Type B pancreatic cell (in vitro differentiated cells): Measurements from ENCODE around the gene NCAN. TPM values are rescaled to one million over a fixed set of nuclear protein-coding genes. Genes with fewer than 3 reads are reported as not detected.

Experiments used
- DNase-seq: peaks from one replicate; pipeline ENCODE4 v3.0.0; 2021; ENCODE audit warnings: mixed read lengths; ENCODE audit not compliant: unreplicated experiment; ENCODE audit errors: extremely low spot score
- H3K27ac Mint-ChIP-seq: 2 replicates; pipeline ENCODE4 v1.8.0; 2021; ENCODE audit warnings: mild to moderate bottlenecking, mixed read lengths
- H3K27me3 Mint-ChIP-seq: 2 replicates; pipeline ENCODE4 v1.8.0; 2021; ENCODE audit warnings: mixed read lengths
- H3K36me3 Mint-ChIP-seq: 2 replicates; pipeline ENCODE4 v1.8.0; 2021; ENCODE audit warnings: mixed read lengths
- H3K4me1 Mint-ChIP-seq: one replicate; pipeline ENCODE4 v1.8.0; 2021; ENCODE audit warnings: mixed read lengths; ENCODE audit not compliant: unreplicated experiment
- H3K4me3 Mint-ChIP-seq: 2 replicates; pipeline ENCODE4 v1.8.0; 2021; ENCODE audit warnings: mild to moderate bottlenecking, mixed read lengths
- H3K9me3 Mint-ChIP-seq: 2 replicates; pipeline ENCODE4 v1.8.0; 2021; ENCODE audit warnings: mixed read lengths
- CTCF ChIP-seq: fragments of 200-600 bp; sonication (generic); conservative IDR thresholded peaks from 2 replicates; pipeline ENCODE4 v1.5.0; 2021; ENCODE audit warnings: antibody characterized with exemption, mild to moderate bottlenecking
- total RNA-seq: library from RNA; stranded (reverse); gene quantifications from 2 replicates; pipeline ENCODE4 v1.2.1, GENCODE V29; 2021; ENCODE audit warnings: low replicate concordance

The NCAN gene
- total RNA-seq, 1 donor from 2014 or later = 0.80 TPM

- Mint-ChIP-seq H3K9me3 (no peaks in the 10 kb centered on the region), H3K36me3 (no peaks in the 10 kb centered on the region), H3K4me1 (no peaks in the 10 kb centered on the region), H3K27me3 (peaks cover 49% of the 10 kb centered on the region), H3K27ac (no peak overlapping the region), H3K4me3 (no peak overlapping the region)
- DNase-seq = no peak
- no peak for TF ChIP-seq CTCF
Measured at GRCh38 chr19:19223636-19224035, 11.9 kb downstream of the NCAN start.

DNA sequence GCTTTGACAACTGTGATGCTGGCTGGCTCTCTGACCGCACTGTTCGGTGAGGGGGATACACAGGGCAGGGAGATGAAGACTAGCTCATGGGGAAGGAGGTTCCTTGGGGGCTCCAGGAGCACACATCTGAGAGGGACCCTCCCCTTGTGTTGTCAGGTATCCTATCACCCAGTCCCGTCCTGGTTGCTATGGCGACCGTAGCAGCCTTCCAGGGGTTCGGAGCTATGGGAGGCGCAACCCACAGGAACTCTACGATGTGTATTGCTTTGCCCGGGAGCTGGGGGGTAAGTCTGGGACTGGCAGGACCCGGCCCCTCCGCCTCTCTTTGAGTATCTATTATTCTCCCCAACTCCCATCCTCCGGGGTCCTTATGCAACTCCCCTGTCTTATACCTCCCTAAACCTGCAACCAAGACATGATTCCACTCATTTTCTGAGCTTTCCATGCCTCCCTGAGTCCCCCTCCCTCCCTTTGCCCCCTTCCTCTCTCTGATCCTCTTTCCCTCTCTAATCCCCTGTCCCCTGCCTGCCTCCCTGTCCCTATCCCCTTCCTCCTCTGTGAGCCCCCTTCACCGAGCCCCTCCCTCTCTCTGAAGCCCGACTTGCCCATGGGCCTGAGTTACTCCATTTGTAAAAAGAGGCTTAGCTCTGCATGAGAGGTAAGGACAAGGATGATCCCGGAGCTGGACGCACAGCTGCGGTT is 12.5 kb downstream of the NCAN start:
- Mint-ChIP-seq H3K27ac (no peak overlapping the region), H3K4me3 (no peak overlapping the region)

DNA sequence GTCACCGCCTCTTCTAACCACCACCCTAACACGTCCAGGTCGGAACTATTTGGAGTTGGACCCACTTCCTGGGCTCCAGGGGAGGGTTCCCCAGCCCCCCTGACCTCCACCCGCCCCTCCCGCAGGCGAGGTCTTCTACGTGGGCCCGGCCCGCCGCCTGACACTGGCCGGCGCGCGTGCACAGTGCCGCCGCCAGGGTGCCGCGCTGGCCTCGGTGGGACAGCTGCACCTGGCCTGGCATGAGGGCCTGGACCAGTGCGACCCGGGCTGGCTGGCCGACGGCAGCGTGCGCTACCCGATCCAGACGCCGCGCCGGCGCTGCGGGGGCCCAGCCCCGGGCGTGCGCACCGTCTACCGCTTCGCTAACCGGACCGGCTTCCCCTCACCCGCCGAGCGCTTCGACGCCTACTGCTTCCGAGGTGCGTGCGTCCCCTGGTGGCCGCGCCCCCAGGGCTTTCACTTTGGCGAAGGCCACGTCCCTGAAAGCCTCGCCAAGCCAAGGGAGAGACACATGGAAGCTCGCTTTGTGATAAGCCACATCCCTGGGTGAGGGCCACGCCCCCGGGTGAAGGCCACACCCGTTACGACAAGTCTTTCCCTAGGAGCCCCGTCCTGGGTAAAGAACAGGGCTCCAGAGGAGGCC is 13.2 kb downstream of the NCAN start:
- H3K4me3 Mint-ChIP-seq = peak overlapping the region; percentile 69
- no peak overlapping the region for H3K27ac Mint-ChIP-seq
- no peaks in the 10 kb centered on the region for H3K4me1 Mint-ChIP-seq
- DNase-seq = no peak
- peak; percentile 74 for TF ChIP-seq CTCF
- H3K9me3 Mint-ChIP-seq = no peaks in the 10 kb centered on the region
- no peaks in the 10 kb centered on the region for H3K36me3 Mint-ChIP-seq
- H3K27me3 Mint-ChIP-seq = peaks cover 53% of the 10 kb centered on the region

More for the DNA sequence above, 12.5 kb downstream of the NCAN start:
- Mint-ChIP-seq H3K27me3 (peaks cover 52% of the 10 kb centered on the region), H3K36me3 (no peaks in the 10 kb centered on the region), H3K9me3 (no peaks in the 10 kb centered on the region), H3K4me1 (no peaks in the 10 kb centered on the region)
- DNase-seq = no peak
- no peak for TF ChIP-seq CTCF

DNA sequence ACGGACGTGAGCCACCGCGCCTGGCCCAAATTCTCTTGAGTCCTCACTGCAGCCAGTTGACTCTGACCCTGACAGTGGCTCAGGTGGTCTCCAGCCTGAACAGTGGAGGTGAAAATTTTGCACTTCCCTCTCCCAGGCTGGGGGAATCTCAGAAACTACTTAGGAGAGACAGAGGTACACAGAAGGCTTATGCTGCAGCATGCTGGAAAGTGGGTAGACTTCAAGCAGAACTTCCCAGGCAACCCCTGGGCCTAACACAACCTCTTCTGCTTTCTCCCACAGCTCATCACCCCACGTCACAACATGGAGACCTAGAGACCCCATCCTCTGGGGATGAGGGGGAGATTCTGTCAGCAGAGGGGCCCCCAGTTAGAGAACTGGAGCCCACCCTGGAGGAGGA is 14.4 kb downstream of the NCAN start:
- no peak for DNase-seq
- Mint-ChIP-seq H3K4me1 (no peaks in the 10 kb centered on the region), H3K9me3 (no peaks in the 10 kb centered on the region), H3K27ac (no peak overlapping the region), H3K36me3 (no peaks in the 10 kb centered on the region), H3K27me3 (peaks cover 56% of the 10 kb centered on the region), H3K4me3 (no peak overlapping the region)
- no peak for TF ChIP-seq CTCF

GRCh38 chr19:19226663-19227062 is 14.9 kb downstream of the NCAN start:
- no peak overlapping the region for H3K4me3 Mint-ChIP-seq
- H3K36me3 Mint-ChIP-seq = no peaks in the 10 kb centered on the region
- no peaks in the 10 kb centered on the region for H3K9me3 Mint-ChIP-seq
- no peaks in the 10 kb centered on the region for H3K4me1 Mint-ChIP-seq
- TF ChIP-seq CTCF = no peak
- DNase-seq = no peak
- H3K27ac Mint-ChIP-seq = no peak overlapping the region
- peaks cover 56% of the 10 kb centered on the region for H3K27me3 Mint-ChIP-seq
